ENCODE data around the gene IQSEC1. TPM values are rescaled to one million over a fixed set of nuclear protein-coding genes. Genes with fewer than 3 reads are reported as not detected.

IQSEC1 gene
- total and polyA plus RNA-seq, 10 of the 15 experiments (the other 5 are each of a cell fraction or from before 2014, with no cell fraction given), result 0.92 to 55.2 (median 8.5) TPM

DNA sequence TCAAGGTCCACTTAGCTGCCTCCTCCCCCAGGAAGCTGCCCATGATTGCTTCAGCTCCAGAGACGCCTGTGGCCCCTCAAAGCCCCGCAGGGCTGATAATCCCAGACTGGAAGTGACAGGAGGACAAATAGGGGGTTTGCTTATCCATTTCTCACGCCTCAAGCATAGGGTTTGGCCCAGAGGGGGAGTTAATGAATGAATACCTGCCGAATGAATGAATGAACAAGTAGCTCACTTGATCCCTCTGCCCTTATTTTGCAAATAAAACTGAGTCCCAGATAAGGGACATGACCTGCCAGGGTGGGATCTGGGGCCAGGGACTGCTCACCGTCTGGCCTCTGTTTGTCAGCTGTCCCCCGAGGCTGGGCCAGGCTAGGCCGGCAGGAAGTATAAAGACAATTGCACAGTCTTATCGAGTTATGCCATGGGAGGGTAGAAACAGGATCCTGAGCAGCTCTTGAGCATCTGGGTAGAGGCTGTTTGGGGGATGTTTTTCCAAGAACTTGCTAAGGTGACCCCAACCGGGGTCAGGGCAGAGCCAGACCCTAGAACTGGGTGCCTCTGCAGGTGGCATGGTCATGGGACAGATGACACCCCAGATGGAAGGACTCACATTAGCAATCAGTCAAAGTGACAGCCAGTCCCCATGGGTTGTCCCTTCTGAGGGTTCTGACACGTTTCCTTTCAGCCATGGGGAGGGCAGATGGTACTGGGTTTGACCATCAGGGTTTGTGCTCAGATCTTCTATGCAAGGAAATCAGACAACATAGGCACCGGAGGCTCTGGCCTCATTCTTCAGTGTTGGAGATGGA is 45.0 kb downstream of the IQSEC1 start:
- BruUV-seq (replicated peaks), result no TSS peak
- Histone ChIP-seq H4K20me1 (ENCODE audit: control insufficient read depth, insufficient read depth) (no peaks in the 10 kb centered on the region), H3K27me3 (replicated peaks in 1 of 2; ENCODE audit: control insufficient read depth in 2 of 2, insufficient read depth in 2 of 2, low read length in 1 of 2) (no peaks in the 10 kb centered on the region), H3K4me3 (no peak overlapping the region), H3K9ac (ENCODE audit: control insufficient read depth, insufficient read depth, low read length) (no peak overlapping the region), H3K9me3 (replicated peaks; ENCODE audit: control insufficient read depth, insufficient read depth, low read length) (no peaks in the 10 kb centered on the region), H3K36me3 (ENCODE audit: control insufficient read depth in 2 of 2, insufficient read depth in 2 of 2, low read length in 1 of 2) (no peaks in the 10 kb centered on the region), H3K4me1 (ENCODE audit: control insufficient read depth, insufficient read depth, low read length) (no peaks in the 10 kb centered on the region; the same call in 1 of the 2 replicates), H2AFZ (ENCODE audit: control insufficient read depth, low read depth, low read length) (no peak overlapping the region), H3K79me2 (ENCODE audit: control insufficient read depth, insufficient read depth, low read length) (no peaks in the 10 kb centered on the region), H3K4me2 (ENCODE audit: control insufficient read depth, insufficient read depth) (no peak overlapping the region), H3K27ac (ENCODE audit: control insufficient read depth, insufficient read depth) (no peak overlapping the region)
- no peak for TF ChIP-seq NFYB (IDR thresholded peaks at IDR 0.05; ENCODE audit: insufficient read depth, low read depth, low read length)
- TF ChIP-seq ZNF24 (IDR thresholded peaks at IDR 0.05), result peak; percentile 79
- TF ChIP-seq, protein P1, sequence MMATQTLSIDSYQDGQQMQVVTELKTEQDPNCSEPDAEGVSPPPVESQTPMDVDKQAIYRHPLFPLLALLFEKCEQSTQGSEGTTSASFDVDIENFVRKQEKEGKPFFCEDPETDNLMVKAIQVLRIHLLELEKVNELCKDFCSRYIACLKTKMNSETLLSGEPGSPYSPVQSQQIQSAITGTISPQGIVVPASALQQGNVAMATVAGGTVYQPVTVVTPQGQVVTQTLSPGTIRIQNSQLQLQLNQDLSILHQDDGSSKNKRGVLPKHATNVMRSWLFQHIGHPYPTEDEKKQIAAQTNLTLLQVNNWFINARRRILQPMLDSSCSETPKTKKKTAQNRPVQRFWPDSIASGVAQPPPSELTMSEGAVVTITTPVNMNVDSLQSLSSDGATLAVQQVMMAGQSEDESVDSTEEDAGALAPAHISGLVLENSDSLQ (IDR thresholded peaks at IDR 0.05), result peak; percentile 34; the same call in 1 of the 2 replicates
- intact Hi-C loops (cut with micrococcal nuclease; ENCODE audit: unreplicated experiment) (no loop called here), in situ Hi-C loops (cut with MboI) (no loop called here)
- FAIRE-seq (no peak), DNase-seq (ENCODE audit: low read depth, low spot score) (no peak), ATAC-seq (no peak)
- 57% methylated on average over 11 of the region's 11 CpGs for WGBS (ENCODE audit: insufficient coverage, insufficient replicate concordance, low lambda C conversion rate, missing lambda C conversion rate)
- ChIA-PET CTCF (interaction anchor here (1.0 to 5.6 kb wide), 3 partner anchors 12 to 64 kb away, joined by 3 to 21 read pairs (median 5); no protein-coding TSS in a partner anchor), RAD21 (ENCODE audit: unreplicated experiment) (interaction anchor here (1.4 kb wide), 1 partner anchor 12 kb away, joined by 3 read pairs; no protein-coding TSS in a partner anchor), SMC1A (ENCODE audit: uncharacterized antibody, unreplicated experiment) (interaction anchor here (2.5 to 4.6 kb wide), 2 partner anchors 7 to 11 kb away, joined by 8 to 25 read pairs; no protein-coding TSS in a partner anchor), POLR2A (interaction anchor here (1.4 to 2.7 kb wide), 2 partner anchors 11 to 12 kb away, joined by 4 to 10 read pairs; no protein-coding TSS in a partner anchor)

DNA sequence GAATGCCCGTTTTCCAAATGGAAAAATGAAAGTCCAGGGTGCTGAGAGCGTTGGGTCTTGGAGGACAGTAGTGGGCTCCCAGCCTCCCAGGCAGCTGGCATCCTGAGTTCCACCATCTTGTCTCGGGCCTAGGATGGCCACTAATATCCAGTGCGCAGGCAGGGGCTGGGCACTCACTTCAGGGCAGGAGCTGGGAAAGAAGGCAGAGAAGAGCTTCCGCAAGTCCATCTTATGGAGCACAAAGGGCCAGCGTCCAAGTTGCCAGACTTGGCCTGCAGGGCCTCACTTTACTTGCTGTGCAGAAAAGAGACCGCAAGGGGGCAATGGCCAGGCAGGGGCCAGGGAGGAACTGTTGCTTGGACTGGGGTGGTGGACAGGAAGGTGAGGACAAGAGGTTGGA is 46.1 kb downstream of the IQSEC1 start:
- peaks cover 7% of the 10 kb centered on the region for H3K4me1 ChIP-seq (ENCODE audit: control insufficient read depth, insufficient read depth, low read length)
- H3K27me3 ChIP-seq (replicated peaks in 1 of 2; ENCODE audit: control insufficient read depth in 2 of 2, insufficient read depth in 2 of 2, low read length in 1 of 2), result no peaks in the 10 kb centered on the region
- no peak overlapping the region for H2AFZ ChIP-seq (ENCODE audit: control insufficient read depth, low read depth, low read length)
- H3K27ac ChIP-seq (ENCODE audit: control insufficient read depth, insufficient read depth), result no peak overlapping the region
- RAD21 ChIA-PET (ENCODE audit: unreplicated experiment), result interaction anchor here (0.8 to 1.2 kb wide), 2 partner anchors 13 to 32 kb away, joined by 3 to 4 read pairs; no protein-coding TSS in a partner anchor
- POLR2A ChIA-PET, result interaction anchor here (0.6 to 1.4 kb wide), 2 partner anchors 13 to 19 kb away, joined by 3 to 4 read pairs; no protein-coding TSS in a partner anchor
- 75% methylated on average over 7 of the region's 7 CpGs for WGBS (ENCODE audit: insufficient coverage, insufficient replicate concordance, low lambda C conversion rate, missing lambda C conversion rate)
- TF ChIP-seq RELA (IDR thresholded peaks at IDR 0.05; ENCODE audit: borderline replicate concordance, partially characterized antibody) (no peak), RAD21 (IDR thresholded peaks at IDR 0.05; ENCODE audit: insufficient read depth, low read depth, low read length) (peak; percentile 51), SREBF2 (IDR thresholded peaks at IDR 0.05; ENCODE audit: low read length) (no peak), BCL11A (IDR thresholded peaks at IDR 0.05; ENCODE audit: low read depth, low read length) (no peak), YBX1 (IDR thresholded peaks at IDR 0.05) (no peak), DPF2 (IDR thresholded peaks at IDR 0.05) (no peak), ZNF274 (IDR thresholded peaks at IDR 0.05; ENCODE audit: insufficient read depth, insufficient read length) (no peak), EZH2 (IDR thresholded peaks at IDR 0.05; ENCODE audit: borderline replicate concordance, control insufficient read depth, low read depth, low read length) (no peak)
- TF ChIP-seq, protein P2, sequence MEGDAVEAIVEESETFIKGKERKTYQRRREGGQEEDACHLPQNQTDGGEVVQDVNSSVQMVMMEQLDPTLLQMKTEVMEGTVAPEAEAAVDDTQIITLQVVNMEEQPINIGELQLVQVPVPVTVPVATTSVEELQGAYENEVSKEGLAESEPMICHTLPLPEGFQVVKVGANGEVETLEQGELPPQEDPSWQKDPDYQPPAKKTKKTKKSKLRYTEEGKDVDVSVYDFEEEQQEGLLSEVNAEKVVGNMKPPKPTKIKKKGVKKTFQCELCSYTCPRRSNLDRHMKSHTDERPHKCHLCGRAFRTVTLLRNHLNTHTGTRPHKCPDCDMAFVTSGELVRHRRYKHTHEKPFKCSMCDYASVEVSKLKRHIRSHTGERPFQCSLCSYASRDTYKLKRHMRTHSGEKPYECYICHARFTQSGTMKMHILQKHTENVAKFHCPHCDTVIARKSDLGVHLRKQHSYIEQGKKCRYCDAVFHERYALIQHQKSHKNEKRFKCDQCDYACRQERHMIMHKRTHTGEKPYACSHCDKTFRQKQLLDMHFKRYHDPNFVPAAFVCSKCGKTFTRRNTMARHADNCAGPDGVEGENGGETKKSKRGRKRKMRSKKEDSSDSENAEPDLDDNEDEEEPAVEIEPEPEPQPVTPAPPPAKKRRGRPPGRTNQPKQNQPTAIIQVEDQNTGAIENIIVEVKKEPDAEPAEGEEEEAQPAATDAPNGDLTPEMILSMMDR (IDR thresholded peaks at IDR 0.05 in 2 of 3, conservative IDR thresholded peaks at IDR 0.05 in 1 of 3; ENCODE audit: control insufficient read depth in 2 of 3, extremely low read depth in 1 of 3, insufficient read depth in 1 of 3, low read depth in 3 of 3, low read length in 3 of 3), result 0 out of 6 replicates have a peak, but pooled peaks of 1 of the 3 experiments have one; percentile 23
- H4K20me1 ChIP-seq (ENCODE audit: control insufficient read depth, insufficient read depth), result no peaks in the 10 kb centered on the region
- FAIRE-seq (no peak), DNase-seq (ENCODE audit: low read depth, low spot score) (no peak), ATAC-seq (no peak)
- in situ Hi-C loops (cut with MboI), result no loop called here
- CTCF ChIA-PET, result interaction anchor here (0.6 to 5.6 kb wide), 5 partner anchors 13 to 307 kb away, joined by 3 to 21 read pairs (median 5); no protein-coding TSS in a partner anchor
- no peaks in the 10 kb centered on the region for H3K9me3 ChIP-seq (replicated peaks; ENCODE audit: control insufficient read depth, insufficient read depth, low read length)
- no peaks in the 10 kb centered on the region for H3K36me3 ChIP-seq (ENCODE audit: control insufficient read depth in 2 of 2, insufficient read depth in 2 of 2, low read length in 1 of 2)
- H3K4me2 ChIP-seq (ENCODE audit: control insufficient read depth, insufficient read depth), result no peak overlapping the region
- H3K9ac ChIP-seq (ENCODE audit: control insufficient read depth, insufficient read depth, low read length), result no peak overlapping the region
- H3K4me3 ChIP-seq, result no peak overlapping the region
- BruUV-seq (replicated peaks), result no TSS peak
- SMC1A ChIA-PET (ENCODE audit: uncharacterized antibody, unreplicated experiment), result interaction anchor here (4.6 kb wide), 1 partner anchor 12 kb away, joined by 25 read pairs; no protein-coding TSS in a partner anchor
- intact Hi-C loops (cut with micrococcal nuclease; ENCODE audit: unreplicated experiment), result no loop called here
- H3K79me2 ChIP-seq (ENCODE audit: control insufficient read depth, insufficient read depth, low read length), result peaks cover 7% of the 10 kb centered on the region

All from GM12878 (cell line).